HG02571 (cell line): ENCODE results near the gene JMJD8.
A peak's percentile ranks its signal among the peaks of the same experiment; 100 is the strongest.
"Not testable (repeated sequence)": the region's sequence is repeated elsewhere in the genome, so short reads cannot be mapped to it uniquely, and the experiment has no call there.

Experiments
- ATAC-seq: cut with Tn5 transposase; IDR thresholded peaks from one replicate; pipeline ENCODE4 v1.9.1; 2021; ENCODE audit warnings: mild to moderate bottlenecking, moderate library complexity; ENCODE audit not compliant: unreplicated experiment

JMJD8 gene

DNA sequence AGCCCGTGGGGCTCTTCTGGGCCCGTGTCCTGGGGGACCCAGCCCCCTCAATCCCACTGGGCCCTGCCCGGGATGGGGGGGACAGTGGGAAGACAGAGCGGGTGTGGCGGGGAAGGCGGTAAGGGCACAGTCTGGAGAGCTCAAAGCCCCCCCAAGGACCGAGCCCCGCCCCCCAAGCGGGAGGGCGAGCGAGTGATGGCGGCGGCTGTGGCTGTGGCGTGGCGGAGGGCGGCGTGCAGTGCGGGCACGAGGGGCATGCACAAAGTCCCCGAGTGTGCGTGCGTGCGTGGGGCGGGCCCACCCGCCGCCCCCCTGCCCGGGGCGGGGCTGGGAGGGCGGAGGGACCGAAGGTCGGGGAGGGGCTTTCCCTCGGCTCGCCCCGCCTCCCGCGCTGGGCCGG is 9.6 kb upstream of the JMJD8 start:
- ATAC-seq, result no peak

DNA sequence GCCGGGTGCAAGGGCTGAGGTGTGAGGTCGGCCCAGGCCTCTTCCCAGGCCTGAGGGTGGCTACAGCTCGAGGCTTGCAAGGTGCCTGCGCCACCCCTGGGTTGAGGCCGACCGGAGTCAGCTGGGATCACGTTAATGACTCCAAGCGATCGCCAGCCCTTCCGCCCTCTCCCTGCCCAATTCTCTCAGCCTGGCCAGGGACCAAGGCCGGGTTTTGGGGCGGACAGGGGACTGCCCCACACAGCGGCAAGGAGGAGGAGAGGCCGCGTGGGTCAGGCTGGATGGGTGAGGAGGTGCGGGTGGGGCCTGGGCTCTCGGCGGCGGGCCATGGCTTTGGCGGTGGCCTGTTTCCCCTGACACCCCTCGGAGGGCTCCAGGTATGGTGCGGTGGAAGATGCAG is 9.2 kb upstream of the JMJD8 start:
- no peak for ATAC-seq

DNA sequence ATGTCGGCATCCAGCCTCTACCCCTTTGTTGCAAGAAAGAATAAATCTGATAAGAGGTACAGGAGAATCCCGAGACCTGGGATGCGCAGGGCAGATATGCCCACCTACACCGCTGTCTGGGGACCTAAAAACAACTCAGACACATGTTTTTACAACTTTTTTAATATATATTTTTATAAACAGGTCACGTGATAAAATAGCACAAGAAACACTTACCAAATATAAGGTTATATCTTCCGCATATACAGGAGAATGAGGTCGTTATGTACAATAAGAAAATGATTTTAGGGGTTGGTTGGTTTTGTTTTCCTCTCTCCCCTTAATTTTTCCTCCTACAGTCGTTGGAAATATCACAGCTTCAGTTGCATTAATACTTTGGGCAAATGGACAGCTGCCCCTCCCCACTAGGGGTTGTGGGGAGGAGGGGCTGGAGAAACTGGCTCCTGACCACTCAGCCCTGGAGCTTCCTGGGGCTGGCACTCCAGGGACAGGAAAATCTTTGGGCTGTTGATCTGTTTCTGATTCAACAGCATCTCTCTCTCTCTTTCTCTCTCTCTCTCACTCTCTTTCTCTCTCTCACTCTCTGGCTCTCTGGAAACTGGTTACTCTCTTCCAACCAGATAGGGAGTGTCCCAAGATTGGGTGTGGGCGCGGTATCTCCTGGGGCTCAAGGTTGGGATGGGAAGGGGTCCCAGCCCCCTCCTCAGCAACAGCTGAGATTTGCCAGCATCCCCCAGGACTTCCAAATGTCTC is 8.4 kb upstream of the JMJD8 start:
- no peak for ATAC-seq

DNA sequence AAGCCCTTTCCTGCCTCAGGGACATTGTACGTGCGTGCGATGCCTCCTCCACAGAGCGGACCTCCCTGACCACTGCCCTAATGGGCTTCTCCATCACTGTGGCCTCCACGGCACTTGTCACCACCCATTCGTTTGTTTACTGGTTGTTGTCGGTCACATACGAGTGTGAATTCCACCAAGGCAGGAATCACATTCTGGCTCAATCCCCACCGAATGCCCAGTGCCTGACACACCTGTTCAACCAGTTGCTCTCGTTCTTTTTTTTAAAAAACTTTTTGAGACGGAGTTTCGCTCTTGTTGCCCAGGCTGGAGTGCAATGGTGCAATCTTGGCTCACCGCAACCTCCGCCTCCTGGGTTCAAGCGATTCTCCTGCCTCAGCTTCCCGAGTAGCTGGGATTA is 7.1 kb upstream of the JMJD8 start:
- not testable (repeated sequence) for ATAC-seq

DNA sequence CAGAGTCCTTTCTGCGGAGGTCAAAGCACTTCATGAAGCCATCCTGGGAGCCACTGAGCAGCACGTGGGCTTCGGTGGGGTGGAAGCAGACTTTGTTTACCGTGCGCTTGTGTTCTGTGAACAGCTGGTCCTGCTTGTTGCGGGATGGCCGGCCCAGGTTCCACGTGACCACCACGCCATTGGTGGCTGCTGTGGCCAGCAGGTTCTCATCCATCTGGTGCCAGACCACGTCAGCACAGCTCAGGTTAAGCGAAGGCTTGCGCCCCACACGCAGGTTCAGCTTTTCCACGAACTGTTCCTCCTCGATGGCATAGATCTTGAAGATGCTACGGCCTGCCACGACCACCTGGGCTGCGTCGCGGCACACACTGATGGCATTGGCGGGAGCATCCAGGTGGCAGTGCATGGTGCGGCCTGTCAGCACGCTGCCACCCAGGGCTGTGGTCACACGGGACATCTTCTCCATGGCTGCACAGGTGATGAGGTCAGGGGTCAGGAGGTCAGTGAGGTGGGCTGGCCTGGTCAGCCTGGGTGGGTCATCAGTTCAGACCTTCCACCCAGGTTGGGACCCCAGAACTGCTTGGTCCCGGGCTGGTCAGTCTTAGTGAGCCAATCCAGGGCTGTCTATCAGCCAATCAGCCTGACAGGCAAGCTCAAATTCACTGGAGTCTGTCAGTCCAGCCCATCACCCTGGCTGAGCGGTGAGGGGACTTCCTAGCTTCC is 5.2 kb upstream of the JMJD8 start:
- ATAC-seq, result no peak

DNA sequence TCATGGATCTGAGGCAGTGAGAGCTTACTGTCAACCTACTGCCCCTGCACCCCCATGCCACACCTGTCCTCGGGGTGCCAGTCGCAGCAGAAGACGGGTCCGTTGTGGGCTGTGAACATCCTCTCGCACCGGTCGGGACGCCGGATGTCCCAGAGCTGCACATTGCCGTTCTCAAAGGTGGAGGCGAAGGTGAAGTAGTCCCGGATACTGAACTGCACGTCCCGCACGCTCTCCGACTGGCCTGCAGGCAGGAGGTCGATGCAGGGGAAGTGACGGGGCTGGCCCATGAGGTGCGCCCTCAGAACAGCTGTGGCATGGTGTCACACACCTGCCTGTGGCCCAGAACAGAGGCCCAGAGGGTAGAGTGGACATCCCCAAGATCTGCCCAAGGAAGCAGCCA is 3.4 kb upstream of the JMJD8 start:
- no peak for ATAC-seq

DNA sequence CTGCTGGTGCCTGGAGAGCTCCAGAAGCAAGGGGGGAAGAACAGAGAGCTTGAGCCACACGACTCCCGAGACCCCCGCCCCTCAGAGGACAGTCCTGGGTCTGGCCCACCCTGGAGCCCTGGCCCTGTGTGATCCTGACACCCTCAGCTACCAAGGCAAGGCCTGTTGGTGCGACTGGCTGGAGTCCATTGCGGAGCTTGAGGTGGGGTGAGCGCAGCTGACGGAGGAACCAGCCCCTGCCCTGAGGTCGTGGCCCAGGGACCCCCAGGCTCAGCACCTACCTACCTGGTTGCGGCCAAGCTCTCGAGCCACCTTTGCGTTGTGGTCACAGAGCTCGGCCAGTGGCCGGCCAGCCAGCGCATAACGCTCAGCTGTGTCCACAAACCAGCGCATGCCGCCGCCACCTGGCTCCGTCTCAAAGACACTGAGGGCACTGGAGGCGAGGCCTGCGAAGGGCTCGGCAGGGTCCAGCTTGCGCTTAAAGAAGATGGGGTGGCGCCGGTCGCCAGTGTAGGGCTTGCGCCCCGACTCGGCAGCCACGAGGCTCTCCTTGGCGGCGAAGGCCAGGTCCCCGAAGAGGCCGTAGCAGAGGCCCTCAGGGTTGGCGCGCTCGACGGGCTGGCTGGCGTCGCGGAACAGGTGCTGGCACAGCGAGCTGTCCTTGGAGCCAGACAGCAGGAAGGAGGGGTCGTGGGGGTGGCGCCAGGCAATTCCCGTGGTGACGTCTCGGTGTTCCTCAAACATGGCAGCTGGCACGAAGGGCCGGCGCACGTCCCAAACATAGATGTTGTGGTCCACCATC is 2.5 kb upstream of the JMJD8 start:
- no peak for ATAC-seq

DNA sequence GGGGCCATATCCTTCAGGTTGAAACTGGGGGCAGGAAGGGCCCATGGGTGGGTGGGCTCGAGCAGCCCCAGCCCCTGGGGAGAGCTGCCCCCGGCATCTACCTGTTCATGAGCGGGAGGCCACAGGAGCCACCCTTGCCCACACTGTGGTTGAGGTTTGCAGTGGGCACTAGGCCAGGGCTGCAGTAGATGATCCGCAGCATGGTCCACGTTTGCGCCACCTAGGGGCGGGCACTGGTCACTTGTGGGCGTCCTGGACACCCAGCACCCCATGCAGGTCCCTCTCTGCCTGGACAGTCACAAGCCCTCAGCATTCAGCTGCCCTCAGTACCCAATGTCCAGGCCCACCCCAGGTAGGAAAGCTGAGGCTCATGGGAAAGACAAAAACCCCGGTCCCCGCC is 1.8 kb upstream of the JMJD8 start:
- ATAC-seq, result no peak

DNA sequence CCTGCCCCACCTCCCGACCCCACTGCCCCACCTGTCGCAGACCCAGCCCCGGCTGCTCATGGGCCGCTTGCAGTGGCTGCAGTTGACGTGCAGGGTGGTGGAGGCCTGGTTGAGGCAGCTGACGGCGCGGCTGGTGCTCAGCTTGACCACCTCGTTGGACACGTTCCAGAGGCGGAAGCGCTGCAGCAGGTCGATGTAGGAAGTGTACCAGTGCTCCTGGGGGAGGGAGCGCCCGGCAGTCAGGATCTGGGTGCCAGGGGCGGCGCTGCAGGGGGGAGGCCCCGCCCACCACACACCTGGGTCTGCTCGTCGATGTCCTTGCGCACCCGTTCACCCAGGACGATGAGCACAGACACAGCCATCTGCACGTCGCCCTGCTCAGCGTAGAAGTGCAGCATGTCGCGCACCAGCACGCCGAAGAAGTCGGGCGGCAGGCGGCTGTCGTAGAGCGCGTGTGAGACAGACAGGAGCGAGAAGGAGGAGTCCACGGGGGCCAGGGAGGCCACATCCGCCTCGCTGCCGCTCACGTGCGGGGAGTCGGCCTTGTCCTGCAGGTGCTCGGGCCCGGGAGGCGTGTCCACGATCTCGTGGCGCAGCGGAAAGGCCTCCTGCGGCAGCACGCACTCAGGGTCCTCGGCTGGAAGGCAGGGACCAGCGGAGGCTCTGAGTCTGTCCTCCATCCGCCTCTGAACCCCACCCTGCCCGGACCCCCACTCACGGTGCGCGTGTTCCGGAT is 995 bp upstream of the JMJD8 start:
- ATAC-seq, result no peak

DNA sequence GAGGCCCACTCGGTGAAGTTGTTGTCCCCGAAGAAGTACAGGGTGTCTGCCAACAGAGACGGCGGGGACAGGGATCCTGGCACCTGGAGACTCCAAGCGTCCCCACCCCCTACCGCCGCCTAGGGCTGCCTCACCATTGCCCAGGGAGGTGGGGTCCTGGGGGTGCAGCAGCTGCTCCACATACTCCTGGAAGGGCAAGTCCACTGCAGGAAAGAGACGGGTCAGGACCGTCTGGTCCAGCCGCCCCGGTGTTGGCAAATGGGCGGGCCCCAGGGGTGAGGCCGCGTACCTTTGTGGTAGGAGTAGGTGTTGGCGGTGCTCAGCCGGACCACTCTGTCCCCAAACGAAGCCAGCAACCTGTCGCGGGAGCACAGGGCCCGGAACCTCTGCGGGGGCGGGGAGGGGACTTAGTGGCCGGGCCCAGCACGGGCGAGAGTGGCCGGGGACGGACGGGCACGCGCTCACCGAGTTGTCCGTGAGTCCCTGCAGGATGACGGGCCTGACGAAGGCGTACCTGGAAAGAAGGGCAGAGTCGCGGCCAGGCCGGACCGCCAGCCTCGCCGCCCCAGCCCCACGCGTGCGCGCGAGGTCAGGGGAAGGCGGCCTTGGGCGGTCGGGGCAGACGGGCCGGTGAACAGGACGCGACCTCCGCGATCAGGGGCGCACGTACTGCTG is 601 bp downstream of the JMJD8 start:
- ATAC-seq, result peak; percentile 3

DNA sequence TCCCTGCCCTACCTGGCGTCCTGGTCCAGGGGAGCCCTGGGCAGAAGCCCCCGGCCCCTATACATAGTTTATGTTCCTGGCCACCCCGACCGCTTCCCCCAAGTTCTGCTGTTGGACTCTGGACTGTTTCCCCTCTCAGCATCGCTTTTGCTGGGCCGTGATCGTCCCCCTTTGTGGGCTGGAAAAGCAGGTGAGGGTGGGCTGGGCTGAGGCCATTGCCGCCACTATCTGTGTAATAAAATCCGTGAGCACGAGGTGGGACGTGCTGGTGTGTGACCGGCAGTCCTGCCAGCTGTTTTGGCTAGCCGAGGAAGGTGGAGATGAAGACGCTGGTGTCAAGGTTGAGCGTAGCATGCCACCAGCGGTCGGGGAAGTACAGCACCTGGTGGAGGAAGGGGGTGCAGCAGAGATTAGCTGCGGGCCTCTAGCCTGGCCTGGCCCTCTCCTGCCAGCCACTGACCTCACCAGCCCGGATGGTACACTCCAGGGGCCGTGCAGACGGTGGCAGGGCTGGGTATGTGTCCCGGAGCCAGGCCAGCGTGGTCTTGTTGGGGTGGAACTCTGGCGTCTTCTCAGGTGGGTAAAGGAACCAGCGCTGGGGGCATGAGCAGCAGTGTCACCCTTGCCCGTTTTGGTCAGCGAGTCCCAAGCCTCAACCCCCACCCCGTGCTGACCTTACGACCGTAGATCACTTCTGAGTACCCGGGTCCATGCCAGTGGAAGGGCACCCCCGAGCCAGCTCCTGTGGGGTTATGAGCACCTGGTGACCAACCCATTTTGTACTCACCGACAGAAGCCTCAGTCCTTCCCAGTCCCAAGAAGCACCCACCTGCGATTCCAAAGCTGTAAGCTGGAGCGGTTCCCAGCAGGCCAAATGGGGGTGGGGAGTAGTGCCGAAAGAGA is 1.4 kb downstream of the JMJD8 start:
- no peak for ATAC-seq

DNA sequence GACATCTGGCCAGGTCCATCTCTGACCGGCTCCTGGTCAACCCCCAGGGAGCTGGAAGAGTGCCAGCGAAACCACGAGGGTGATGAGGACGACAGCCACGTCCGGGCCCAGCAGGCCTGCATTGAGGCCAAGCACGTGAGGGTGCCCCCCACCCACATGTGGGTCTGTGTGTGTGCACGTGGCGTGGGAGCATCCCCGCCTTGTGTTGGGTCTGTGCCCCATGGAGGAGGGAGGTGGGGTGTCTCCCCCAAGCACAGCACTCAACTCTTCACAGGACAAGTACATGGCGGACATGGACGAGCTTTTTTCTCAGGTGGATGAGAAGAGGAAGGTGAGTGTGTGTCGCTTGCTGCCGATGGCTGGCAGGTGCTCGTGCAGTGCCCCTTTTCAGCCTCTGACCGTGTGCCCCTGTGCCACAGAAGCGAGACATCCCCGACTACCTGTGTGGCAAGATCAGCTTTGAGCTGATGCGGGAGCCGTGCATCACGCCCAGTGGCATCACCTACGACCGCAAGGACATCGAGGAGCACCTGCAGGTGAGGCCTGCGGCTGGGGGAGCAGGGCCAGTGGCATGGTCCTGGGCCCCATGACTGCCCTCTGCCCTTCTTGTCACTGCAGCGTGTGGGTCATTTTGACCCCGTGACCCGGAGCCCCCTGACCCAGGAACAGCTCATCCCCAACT is 2.2 kb downstream of the JMJD8 start:
- no peak for ATAC-seq

DNA sequence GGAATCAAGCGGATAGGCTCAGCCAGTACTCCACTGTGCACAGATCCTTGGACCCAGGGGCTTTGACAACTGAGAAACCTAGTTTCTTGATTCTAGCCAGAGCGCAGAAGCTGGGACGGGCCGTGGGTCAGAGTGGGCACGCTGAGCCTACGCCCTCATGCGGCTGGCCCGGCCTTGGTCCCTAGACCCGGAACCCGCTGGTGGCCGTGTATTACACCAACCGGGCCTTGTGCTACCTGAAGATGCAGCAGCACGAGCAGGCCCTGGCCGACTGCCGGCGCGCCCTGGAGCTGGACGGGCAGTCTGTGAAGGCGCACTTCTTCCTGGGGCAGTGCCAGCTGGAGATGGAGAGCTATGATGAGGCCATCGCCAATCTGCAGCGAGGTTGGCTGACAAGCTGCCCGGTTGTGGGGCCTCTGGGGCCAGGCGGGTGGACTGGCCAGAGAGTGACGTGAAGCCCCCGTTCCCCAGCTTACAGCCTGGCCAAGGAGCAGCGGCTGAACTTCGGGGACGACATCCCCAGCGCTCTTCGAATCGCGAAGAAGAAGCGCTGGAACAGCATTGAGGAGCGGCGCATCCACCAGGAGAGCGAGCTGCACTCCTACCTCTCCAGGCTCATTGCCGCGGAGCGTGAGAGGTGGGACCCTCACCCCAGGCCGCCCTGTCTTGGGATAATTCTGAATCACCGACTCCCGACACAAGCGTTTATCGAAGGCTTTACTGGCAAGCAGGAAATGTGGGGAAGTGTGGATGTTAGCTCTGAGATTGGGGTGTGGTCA is 3.0 kb downstream of the JMJD8 start:
- ATAC-seq, result no peak

DNA sequence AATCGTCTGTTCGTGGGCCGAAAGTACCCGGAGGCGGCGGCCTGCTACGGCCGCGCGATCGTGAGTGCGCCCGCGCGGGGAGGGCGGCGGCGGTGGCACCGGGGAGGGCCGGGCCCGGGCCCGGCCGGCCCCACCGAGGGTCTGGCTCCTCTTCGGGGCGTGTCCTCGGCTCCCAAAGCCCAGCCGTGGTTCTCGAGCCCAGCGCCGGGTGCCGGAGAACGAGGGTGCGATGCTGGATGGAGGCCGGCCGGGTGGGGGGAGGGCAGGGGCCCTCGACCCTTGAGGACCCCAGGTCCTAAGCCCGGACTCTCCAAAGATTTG is 3.5 kb downstream of the JMJD8 start:
- ATAC-seq, result no peak

DNA sequence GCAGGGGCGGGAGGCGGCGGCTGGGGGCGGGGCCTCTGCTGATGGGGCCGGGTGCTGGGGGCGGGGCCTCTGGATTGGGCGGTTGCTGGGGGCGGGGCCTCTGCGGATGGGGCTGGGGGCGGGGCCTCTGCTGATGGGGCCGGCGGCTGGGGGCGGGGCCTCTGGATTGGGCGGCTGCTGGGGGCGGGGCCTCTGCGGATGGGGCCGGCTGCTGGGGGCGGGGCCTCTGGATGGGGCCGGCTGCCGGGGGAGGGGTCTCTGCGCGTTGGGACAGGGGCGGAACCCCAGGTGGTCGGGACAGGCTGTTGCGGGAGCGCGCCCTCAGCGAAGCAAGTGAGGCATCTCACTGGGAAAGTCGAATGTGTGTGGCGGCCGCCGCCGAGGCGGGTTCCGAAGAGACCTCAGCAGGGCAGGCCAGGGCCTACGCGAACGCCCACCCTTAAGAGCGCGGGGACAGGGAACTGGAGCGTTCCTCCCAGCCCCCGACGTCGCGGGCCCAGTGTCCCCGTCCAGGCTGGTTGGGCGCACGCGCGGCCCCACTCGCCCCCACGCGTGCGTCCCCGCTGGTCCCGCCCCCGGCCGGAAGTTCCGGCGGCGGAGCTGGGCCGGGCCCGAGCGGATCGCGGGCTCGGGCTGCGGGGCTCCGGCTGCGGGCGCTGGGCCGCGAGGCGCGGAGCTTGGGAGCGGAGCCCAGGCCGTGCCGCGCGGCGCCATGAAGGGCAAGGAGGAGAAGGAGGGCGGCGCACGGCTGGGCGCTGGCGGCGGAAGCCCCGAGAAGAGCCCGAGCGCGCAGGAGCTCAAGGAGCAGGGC is 4.1 kb downstream of the JMJD8 start, which contains the start of gene STUB1:
Gene STUB1, plus strand, starts transcription at position 597 of the 811 bp plus-strand sequence. Its CDS starts 116 bp downstream, at position 713.
- ATAC-seq, result peak; percentile 31

DNA sequence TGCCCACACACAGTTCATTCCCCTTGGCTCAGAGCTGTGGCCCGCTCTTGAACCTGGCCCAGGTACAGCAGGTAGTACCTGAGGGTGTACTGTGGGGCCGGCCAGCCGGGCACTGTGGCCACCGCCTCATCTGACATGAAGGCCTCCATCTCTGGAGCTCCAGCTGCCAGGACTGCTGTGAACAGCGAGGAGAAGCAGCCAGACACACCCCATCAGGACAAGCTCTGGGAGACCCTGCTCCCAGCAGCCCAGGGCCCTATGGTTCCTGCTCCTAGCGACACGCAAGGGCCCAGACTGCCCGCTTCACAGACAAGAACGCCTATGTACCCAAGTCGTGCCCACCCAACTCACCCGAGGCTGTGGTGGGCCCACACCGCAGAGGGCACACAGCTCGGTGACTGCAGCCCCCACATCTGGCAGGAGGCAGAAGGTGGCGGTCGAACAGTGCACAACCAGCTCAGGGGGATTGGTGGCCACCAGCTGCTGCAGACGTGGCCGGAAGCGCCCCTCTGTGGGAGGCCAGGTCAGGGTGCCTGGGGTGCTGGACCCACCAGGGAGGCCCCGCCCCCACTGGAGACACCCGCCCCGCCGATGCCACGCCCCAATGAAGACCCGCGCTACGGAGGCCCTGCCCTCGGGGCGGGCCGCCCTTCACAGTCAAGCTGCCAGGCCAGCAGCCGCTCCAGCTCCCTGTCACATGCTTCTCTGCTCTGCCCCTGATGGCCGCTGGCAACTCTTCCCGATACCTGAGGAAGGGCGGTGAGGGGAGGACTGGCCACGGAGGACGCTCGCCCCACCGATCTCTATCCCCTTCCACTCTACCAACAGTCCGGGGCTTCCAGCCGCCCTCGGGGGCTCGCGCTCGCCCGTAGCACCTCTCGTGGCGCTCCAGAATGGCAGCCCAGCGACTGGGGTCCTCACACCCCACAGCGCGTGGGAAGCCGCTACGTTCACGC is 5.0 kb downstream of the JMJD8 start:
- ATAC-seq, result no peak
